T-helper 17 cell (primary cell): ENCODE data around the gene ARMCX1. TPM values are rescaled to one million over a fixed set of nuclear protein-coding genes. Genes with fewer than 3 reads are reported as not detected.
"Not testable (repeated sequence)": the region's sequence is repeated elsewhere in the genome, so short reads cannot be mapped to it uniquely, and the experiment has no call there.

ENCODE experiments used
- ATAC-seq: fragments of 150-1000 bp; cut with Tn5 transposase; 2 replicates; pipeline ENCODE4 v1.10.0; 2021; ENCODE audit warnings: mild to moderate bottlenecking, moderate library complexity
- DNase-seq, 3 donors: peaks; one replicate each; pipeline versions ENCODE4 v3.0.0 to v3.0.0-alpha.2; 2020 to 2021
- H3K9me3 ChIP-seq: one replicate; pipeline ENCODE4 v1.7.0; 2013; ENCODE audit warnings: low read length, mild to moderate bottlenecking; ENCODE audit not compliant: control insufficient read depth, poor library complexity, severe bottlenecking
- H3K27ac Mint-ChIP-seq: one replicate; pipeline ENCODE4 v1.8.0; 2022; ENCODE audit warnings: mild to moderate bottlenecking, moderate library complexity, mixed read lengths
- H3K27me3 Mint-ChIP-seq: one replicate; pipeline ENCODE4 v1.8.0; 2022; ENCODE audit warnings: mixed read lengths
- H3K36me3 Mint-ChIP-seq: one replicate; pipeline ENCODE4 v1.8.0; 2022; ENCODE audit warnings: low read depth, mixed read lengths
- H3K4me1 Mint-ChIP-seq: one replicate; pipeline ENCODE4 v1.8.0; 2022; ENCODE audit warnings: mild to moderate bottlenecking, mixed read lengths
- H3K4me3 Mint-ChIP-seq: one replicate; pipeline ENCODE4 v1.8.0; 2022; ENCODE audit warnings: mild to moderate bottlenecking, moderate library complexity, mixed read lengths
- total RNA-seq, 4 donors: library from RNA in 2 of 4; stranded (reverse) in 2 of 4; gene quantifications; one replicate each; pipeline ENCODE4 v1.2.3 and lab custom pipeline; 2022 to 2026

Gene ARMCX1
- total RNA-seq (under 1 TPM; 0.21 to 0.30 TPM), total RNA-seq (lab: John Stamatoyannopoulos, UW) (0.53 to 1.0 reads per million in 2 donors)

GRCh38 chrX:101550362-101550750 lies at the start of gene ARMCX1:
TSS of gene ARMCX1 (plus strand) at chrX:101550547. CDS start at chrX:101552931, 2,384 bp downstream.
- Mint-ChIP-seq H3K36me3 (no peaks in the 10 kb centered on the region), H3K4me3 (peak within 1 kb of the TSS; percentile 70), H3K27me3 (peaks cover 12% of the 10 kb centered on the region), H3K27ac (no peak within 1 kb of the TSS), H3K4me1 (no peaks in the 10 kb centered on the region)
- no peak for DNase-seq
- no peaks in the 10 kb centered on the region for H3K9me3 ChIP-seq
- ATAC-seq: peak; percentile 50

- not testable (repeated sequence) for H3K4me1 Mint-ChIP-seq, H3K36me3 Mint-ChIP-seq, H3K4me3 Mint-ChIP-seq, H3K9me3 ChIP-seq, ATAC-seq, H3K27me3 Mint-ChIP-seq, DNase-seq, H3K27ac Mint-ChIP-seq
Observed at GRCh38 chrX:101502929-101503328, 47.4 kb upstream of the ARMCX1 start.

- ATAC-seq: no peak
- H3K4me3 Mint-ChIP-seq: no peak overlapping the region
- peaks cover 2% of the 10 kb centered on the region for H3K36me3 Mint-ChIP-seq
- H3K4me1 Mint-ChIP-seq: no peaks in the 10 kb centered on the region
- no peaks in the 10 kb centered on the region for H3K27me3 Mint-ChIP-seq
- DNase-seq: no peak
- H3K9me3 ChIP-seq: no peaks in the 10 kb centered on the region
- H3K27ac Mint-ChIP-seq: no peak overlapping the region
Observed at GRCh38 chrX:101507372-101507771, 43.0 kb upstream of the ARMCX1 start.

DNA sequence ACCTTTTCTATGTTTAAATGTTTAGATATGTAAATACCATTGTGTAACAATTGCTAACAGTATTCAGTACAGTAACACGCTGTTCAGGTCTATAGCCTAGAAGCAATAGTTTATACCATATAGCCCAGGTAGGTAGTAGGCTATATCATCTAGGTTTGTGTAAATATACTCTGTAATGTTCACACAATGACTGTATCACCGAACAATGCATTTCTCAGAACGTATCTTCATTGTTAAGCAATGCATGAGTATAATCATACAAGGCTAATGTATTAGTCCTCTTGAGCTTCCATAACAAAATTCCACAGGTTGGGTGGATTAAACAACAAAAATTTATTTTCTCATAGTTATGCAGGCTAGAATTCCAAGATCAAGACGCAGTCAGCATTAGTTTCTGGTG lies 42.4 kb upstream of the ARMCX1 start:
- no peaks in the 10 kb centered on the region for H3K4me1 Mint-ChIP-seq

DNA sequence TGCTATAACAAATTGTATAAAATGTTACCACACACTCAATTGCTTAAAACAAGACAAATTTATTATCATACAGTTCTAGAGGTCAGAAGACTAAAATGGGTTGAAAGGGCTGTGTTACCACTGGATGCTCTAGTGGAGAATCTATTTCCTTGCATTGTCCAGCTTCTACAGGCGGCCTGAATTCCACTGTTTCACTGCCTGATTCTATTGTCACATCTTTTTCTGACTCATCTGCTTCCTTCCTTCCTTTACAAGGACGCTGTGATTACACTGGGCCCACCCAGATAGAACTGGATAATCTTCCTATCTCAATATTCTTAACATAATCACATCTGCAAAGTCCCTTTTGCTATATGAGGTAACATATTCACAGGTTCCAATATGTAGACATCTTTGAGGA lies 19.4 kb upstream of the ARMCX1 start:
- Mint-ChIP-seq H3K36me3 (no peaks in the 10 kb centered on the region), H3K4me3 (no peak overlapping the region), H3K27me3 (no peaks in the 10 kb centered on the region), H3K27ac (no peak overlapping the region), H3K4me1 (no peaks in the 10 kb centered on the region)
- no peaks in the 10 kb centered on the region for H3K9me3 ChIP-seq
- DNase-seq: no peak
- no peak for ATAC-seq

More for the DNA sequence above, 42.4 kb upstream of the ARMCX1 start:
- ATAC-seq: no peak
- DNase-seq: no peak
- Mint-ChIP-seq H3K27me3 (no peaks in the 10 kb centered on the region), H3K27ac (no peak overlapping the region), H3K36me3 (peaks cover 2% of the 10 kb centered on the region), H3K4me3 (no peak overlapping the region)
- H3K9me3 ChIP-seq: no peaks in the 10 kb centered on the region

- no peak overlapping the region for H3K27ac Mint-ChIP-seq
- no peaks in the 10 kb centered on the region for H3K4me1 Mint-ChIP-seq
- no peak for DNase-seq
- no peak overlapping the region for H3K4me3 Mint-ChIP-seq
- H3K9me3 ChIP-seq: no peaks in the 10 kb centered on the region
- ATAC-seq: no peak
- H3K27me3 Mint-ChIP-seq: no peaks in the 10 kb centered on the region
- no peaks in the 10 kb centered on the region for H3K36me3 Mint-ChIP-seq
Observed at GRCh38 chrX:101539116-101539515, 11.2 kb upstream of the ARMCX1 start.

DNA sequence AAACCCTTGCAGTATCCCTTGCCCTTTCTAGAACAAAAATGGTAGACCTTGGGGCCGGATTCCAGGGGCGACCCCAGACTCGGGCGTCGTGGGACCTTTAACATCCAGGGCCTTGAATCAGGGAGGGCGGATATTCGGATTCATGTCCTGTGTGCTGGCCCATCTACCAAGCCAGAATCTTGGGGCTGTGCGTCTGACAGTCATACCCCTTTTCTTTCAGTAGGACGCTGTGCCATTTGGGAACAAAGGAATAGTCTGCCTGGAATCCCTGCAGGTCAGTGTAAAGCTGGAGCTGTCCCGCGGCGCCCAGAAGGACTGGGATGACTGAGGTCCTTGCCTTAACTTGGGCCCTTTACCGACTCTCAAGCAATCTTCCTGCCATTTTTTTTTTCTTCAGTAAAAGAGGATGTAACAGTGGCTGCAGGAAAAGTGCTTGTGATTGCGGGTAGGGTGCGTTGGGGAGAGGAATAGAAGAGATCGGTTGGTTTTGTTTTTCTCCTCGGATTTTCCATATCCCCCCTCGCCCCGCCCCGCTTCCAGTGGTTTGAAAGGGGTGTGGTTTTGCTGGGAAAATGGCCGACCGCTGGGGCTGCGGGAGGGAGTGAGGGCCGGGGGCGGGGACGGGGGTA lies 518 bp downstream of the ARMCX1 start:
- DNase-seq: no peak
- H3K4me3 Mint-ChIP-seq: peak overlapping the region; percentile 70
- ATAC-seq: no peak
- H3K27me3 Mint-ChIP-seq: peaks cover 12% of the 10 kb centered on the region
- no peaks in the 10 kb centered on the region for H3K36me3 Mint-ChIP-seq
- no peaks in the 10 kb centered on the region for H3K4me1 Mint-ChIP-seq
- H3K9me3 ChIP-seq: no peaks in the 10 kb centered on the region
- no peak overlapping the region for H3K27ac Mint-ChIP-seq

- peak overlapping the region; percentile 19 for H3K4me3 Mint-ChIP-seq
- no peaks in the 10 kb centered on the region for H3K36me3 Mint-ChIP-seq
- no peak overlapping the region for H3K27ac Mint-ChIP-seq
- no peak for ATAC-seq
- H3K27me3 Mint-ChIP-seq: peaks cover 12% of the 10 kb centered on the region
- H3K9me3 ChIP-seq: no peaks in the 10 kb centered on the region
- no peaks in the 10 kb centered on the region for H3K4me1 Mint-ChIP-seq
- no peak for DNase-seq
Observed at GRCh38 chrX:101551380-101551767, 1.0 kb downstream of the ARMCX1 start.

GRCh38 chrX:101552714-101553113 lies 2.4 kb downstream of the ARMCX1 start:
- Mint-ChIP-seq H3K27ac (no peak overlapping the region), H3K27me3 (peaks cover 12% of the 10 kb centered on the region), H3K4me1 (no peaks in the 10 kb centered on the region), H3K4me3 (no peak overlapping the region), H3K36me3 (no peaks in the 10 kb centered on the region)
- ATAC-seq: no peak
- DNase-seq: no peak
- no peaks in the 10 kb centered on the region for H3K9me3 ChIP-seq

GRCh38 chrX:101564651-101565050 lies 14.3 kb downstream of the ARMCX1 start:
- no peak for DNase-seq
- H3K9me3 ChIP-seq: no peaks in the 10 kb centered on the region
- H3K4me1 Mint-ChIP-seq: no peaks in the 10 kb centered on the region
- H3K27ac Mint-ChIP-seq: no peak overlapping the region
- H3K27me3 Mint-ChIP-seq: peaks cover 4% of the 10 kb centered on the region
- ATAC-seq: no peak
- H3K36me3 Mint-ChIP-seq: no peaks in the 10 kb centered on the region
- H3K4me3 Mint-ChIP-seq: no peak overlapping the region

DNA sequence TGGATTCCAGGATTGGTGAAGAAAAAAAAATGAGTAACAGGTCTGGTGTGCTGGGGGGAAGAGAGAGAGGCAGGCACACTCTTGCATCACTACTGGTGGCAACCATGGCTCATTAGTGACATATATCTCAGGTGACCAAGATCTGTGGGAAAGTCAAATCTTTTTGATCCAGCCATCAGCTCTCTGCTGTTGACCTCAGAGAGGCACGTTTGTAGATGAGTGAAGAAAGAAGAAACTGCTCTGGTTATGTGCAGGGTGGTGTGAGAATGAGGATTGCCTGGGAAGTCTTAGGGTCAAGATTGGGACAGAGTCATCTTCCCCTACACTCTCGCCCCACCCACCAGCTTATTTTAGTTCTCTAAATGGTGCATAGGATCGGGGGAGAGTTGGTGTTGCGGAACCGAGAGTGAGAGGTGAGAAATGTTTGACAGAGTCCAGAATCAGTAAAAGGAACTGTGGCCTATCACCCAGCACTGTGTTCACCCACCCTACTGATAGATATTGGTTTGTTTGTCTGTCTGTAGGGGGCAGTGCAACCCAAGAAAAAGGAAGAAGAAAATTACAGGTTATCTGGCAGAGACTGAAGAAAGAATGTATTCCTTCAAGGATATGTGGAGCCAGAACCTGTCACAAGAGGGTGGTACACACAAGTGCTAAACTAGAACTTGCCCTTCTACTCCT lies 45.5 kb downstream of the ARMCX1 start:
- H3K27ac Mint-ChIP-seq: no peak overlapping the region
- no peak overlapping the region for H3K4me3 Mint-ChIP-seq
- H3K27me3 Mint-ChIP-seq: peaks cover 28% of the 10 kb centered on the region
- ATAC-seq (peak; percentile 73), DNase-seq (peak in 1 of 3 donors; percentile 13)
- peaks cover 2% of the 10 kb centered on the region for H3K36me3 Mint-ChIP-seq
- no peaks in the 10 kb centered on the region for H3K9me3 ChIP-seq
- no peaks in the 10 kb centered on the region for H3K4me1 Mint-ChIP-seq

DNA sequence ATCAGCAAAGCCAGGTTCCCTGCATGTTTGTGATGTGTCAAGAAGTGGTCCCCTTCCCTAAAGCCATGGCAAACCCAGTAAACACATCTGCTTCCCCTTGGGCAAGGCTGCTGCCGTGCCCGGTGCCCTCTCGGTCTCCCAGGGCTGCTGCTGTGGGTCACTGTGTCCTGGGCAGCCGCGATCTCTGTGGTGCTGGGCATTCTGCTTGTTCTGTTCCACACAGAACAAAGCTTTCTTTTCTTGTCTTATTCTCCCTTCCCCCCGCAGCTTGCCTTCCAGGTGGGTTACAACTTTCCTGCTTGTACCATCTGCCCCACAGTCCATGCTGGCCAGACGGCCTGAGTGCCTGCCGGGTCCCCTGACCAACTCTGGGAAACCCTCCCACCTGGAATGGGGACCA lies 49.2 kb downstream of the ARMCX1 start:
- not testable (repeated sequence) for H3K9me3 ChIP-seq, ATAC-seq, H3K4me1 Mint-ChIP-seq, H3K4me3 Mint-ChIP-seq, H3K27ac Mint-ChIP-seq, H3K36me3 Mint-ChIP-seq, DNase-seq
- peaks cover 17% of the 10 kb centered on the region for H3K27me3 Mint-ChIP-seq

- ATAC-seq (no peak), DNase-seq (no peak)
- Mint-ChIP-seq H3K27me3 (peaks cover 2% of the 10 kb centered on the region), H3K36me3 (no peaks in the 10 kb centered on the region), H3K4me3 (no peak overlapping the region), H3K4me1 (no peaks in the 10 kb centered on the region), H3K27ac (no peak overlapping the region)
- no peaks in the 10 kb centered on the region for H3K9me3 ChIP-seq
Observed at GRCh38 chrX:101602077-101602476, 51.7 kb downstream of the ARMCX1 start.
